IMR-90 (cell line): ENCODE measurements around the gene B3GAT1. TPM values are rescaled to one million over a fixed set of nuclear protein-coding genes. Genes with fewer than 3 reads are reported as not detected.

Experiments
- ATAC-seq: fragments of 200-7000 bp; cut with Tn5 transposase; 2 replicates; pipeline ENCODE4 v1.9.1; 2020; ENCODE audit warnings: low read depth, mild to moderate bottlenecking, moderate library complexity
- BruUV-seq: library from RNA; stranded (reverse); fragments of 400-500 nt; replicated peaks from 2 replicates; lab custom pipeline; 2021; lab: Mats Ljungman, UMichigan
- CTCF ChIA-PET: fragments of 300-600 bp; formaldehyde crosslinking; extraction: SDS; loops from one replicate; lab custom pipeline; 2021; ENCODE audit warnings: antibody characterized with exemption; lab: Yijun Ruan, JAX
- POLR2A ChIA-PET: fragments of 300-600 bp; sonication (Branson Sonifier 250); formaldehyde crosslinking; loops from one replicate; lab custom pipeline; 2022; ENCODE audit warnings: antibody characterized with exemption; ENCODE audit not compliant: unreplicated experiment; lab: Charles Lee
- DNase-seq: peaks from one replicate; pipeline ENCODE4 v3.0.0; 2013
- H2AFZ ChIP-seq: replicated peaks from 2 replicates; pipeline ENCODE3; 2013; ENCODE audit warnings: low read length, mild to moderate bottlenecking; ENCODE audit not compliant: poor library complexity
- H2AK5ac ChIP-seq: 2 replicates; pipeline ENCODE4 v1.6.1; 2013; ENCODE audit warnings: low read depth, low read length, inconsistent platforms
- H2AK9ac ChIP-seq: replicated peaks from 2 replicates; pipeline ENCODE3; 2013; ENCODE audit warnings: mild to moderate bottlenecking, low read depth, low read length, moderate library complexity; ENCODE audit not compliant: poor library complexity
- H2BK120ac ChIP-seq: 2 replicates; pipeline ENCODE4 v1.6.1; 2013; ENCODE audit warnings: low read depth, low read length, inconsistent platforms
- H2BK15ac ChIP-seq: 3 replicates; pipeline ENCODE4 v1.6.1; 2013; ENCODE audit warnings: low read depth, low read length, inconsistent platforms
- H2BK20ac ChIP-seq: 2 replicates; pipeline ENCODE4 v1.6.1; 2013; ENCODE audit warnings: low read depth, mild to moderate bottlenecking, inconsistent platforms, low read length, moderate library complexity
- H2BK5ac ChIP-seq: 2 replicates; pipeline ENCODE4 v1.6.1; 2013; ENCODE audit warnings: mild to moderate bottlenecking, low read depth, low read length, inconsistent platforms; ENCODE audit not compliant: poor library complexity, severe bottlenecking
- H3K14ac ChIP-seq: replicated peaks from 2 replicates; pipeline ENCODE4 v1.6.1; 2013; ENCODE audit warnings: low read depth, low read length, inconsistent platforms
- H3K18ac ChIP-seq: 2 replicates; pipeline ENCODE4 v1.6.1; 2013; ENCODE audit warnings: low read depth, low read length, control low read depth
- H3K23ac ChIP-seq: 2 replicates; pipeline ENCODE4 v1.6.1; 2013; ENCODE audit warnings: low read depth, low read length, inconsistent platforms
- H3K27ac ChIP-seq: 2 replicates; pipeline ENCODE4 v1.5.1; 2013; ENCODE audit warnings: mild to moderate bottlenecking, control low read depth, low read length; ENCODE audit not compliant: insufficient read depth
- H3K27me3 ChIP-seq: 2 replicates; pipeline ENCODE4 v1.6.1; 2013; ENCODE audit warnings: low read length; ENCODE audit not compliant: control insufficient read depth, insufficient read depth
- H3K36me3 ChIP-seq: 2 replicates; pipeline ENCODE4 v1.6.1; 2013; ENCODE audit warnings: low read length, mixed read lengths; ENCODE audit not compliant: control insufficient read depth, insufficient read depth
- H3K4ac ChIP-seq: 2 replicates; pipeline ENCODE4 v1.6.1; 2013; ENCODE audit warnings: low read depth, low read length, inconsistent platforms
- H3K4me1 ChIP-seq: 2 replicates; pipeline ENCODE4 v1.6.1; 2013; ENCODE audit warnings: low read length, mixed read lengths; ENCODE audit not compliant: control insufficient read depth, insufficient read depth
- H3K4me2 ChIP-seq: 2 replicates; pipeline ENCODE4 v1.6.1; 2013; ENCODE audit warnings: low read depth, mild to moderate bottlenecking, control low read depth, low read length, moderate library complexity
- H3K4me3 ChIP-seq: 2 replicates; pipeline ENCODE4 v1.5.1; 2013; ENCODE audit warnings: low read depth, mild to moderate bottlenecking, control low read depth, low read length, moderate library complexity; ENCODE audit not compliant: insufficient read depth
- H3K56ac ChIP-seq: 2 replicates; pipeline ENCODE4 v1.6.1; 2013; ENCODE audit warnings: low read length, inconsistent platforms; ENCODE audit not compliant: insufficient read depth; ENCODE audit errors: extremely low read depth
- H3K79me1 ChIP-seq, 2 experiments: 2 replicates each; pipeline ENCODE4 v1.6.1; 2013; ENCODE audit warnings: low read length in 2 of 2, inconsistent platforms in 1 of 2, low read depth in 1 of 2
- H3K9ac ChIP-seq: 2 replicates; pipeline ENCODE4 v1.6.1; 2013; ENCODE audit warnings: low read depth, low read length, control low read depth
- H3K9me1 ChIP-seq: 2 replicates; pipeline ENCODE4 v1.6.1; 2013; ENCODE audit warnings: low read length, inconsistent platforms; ENCODE audit not compliant: insufficient read depth
- H3K9me3 ChIP-seq: 2 replicates; pipeline ENCODE4 v1.6.1; 2013; ENCODE audit warnings: low read length; ENCODE audit not compliant: control insufficient read depth, insufficient read depth
- H4K20me1 ChIP-seq: 2 replicates; pipeline ENCODE4 v1.6.1; 2013; ENCODE audit warnings: low read length, inconsistent platforms; ENCODE audit not compliant: insufficient read depth
- H4K5ac ChIP-seq: 2 replicates; pipeline ENCODE4 v1.6.1; 2013; ENCODE audit warnings: mild to moderate bottlenecking, low read depth, low read length, control low read depth
- H4K8ac ChIP-seq, 2 experiments: 2 replicates each; pipeline ENCODE4 v1.6.1; 2013; ENCODE audit warnings: low read depth in 2 of 2, low read length in 2 of 2, control low read depth in 1 of 2, inconsistent platforms in 1 of 2
- H4K91ac ChIP-seq: 2 replicates; pipeline ENCODE4 v1.6.1; 2013; ENCODE audit warnings: low read depth, low read length, inconsistent platforms; ENCODE audit not compliant: insufficient read depth
- BHLHE40 ChIP-seq: fragments of 150-350 bp; IDR thresholded peaks from 2 replicates; pipeline ENCODE4 v1.6.1; 2016; ENCODE audit warnings: mild to moderate bottlenecking, low read depth, low read length
- CEBPB ChIP-seq: IDR thresholded peaks from 2 replicates; pipeline ENCODE4 v1.6.1; 2012; ENCODE audit warnings: low read depth, low read length, improper control_type of control experiment
- CHD1 ChIP-seq: IDR thresholded peaks from 2 replicates; pipeline ENCODE4 v1.6.1; 2012; ENCODE audit warnings: low read depth, low read length, improper control_type of control experiment
- MAZ ChIP-seq: IDR thresholded peaks from 2 replicates; pipeline ENCODE4 v1.6.1; 2012; ENCODE audit warnings: low read depth, mild to moderate bottlenecking, low read length, improper control_type of control experiment, moderate library complexity, borderline replicate concordance
- MXI1 ChIP-seq: IDR thresholded peaks from 2 replicates; pipeline ENCODE4 v1.6.1; 2012; ENCODE audit warnings: low read depth, mild to moderate bottlenecking, low read length, moderate library complexity, borderline replicate concordance
- POLR2A ChIP-seq: IDR thresholded peaks from 2 replicates; pipeline ENCODE4 v1.6.1; 2012; ENCODE audit warnings: mild to moderate bottlenecking, low read depth, low read length
- RAD21 ChIP-seq: IDR thresholded peaks from 2 replicates; pipeline ENCODE4 v1.6.1; 2012; ENCODE audit warnings: low read length, improper control_type of control experiment
- RFX5 ChIP-seq: IDR thresholded peaks from 2 replicates; pipeline ENCODE4 v1.8.0; 2012; ENCODE audit warnings: low read depth, mild to moderate bottlenecking, low read length, moderate library complexity
- SMC3 ChIP-seq: fragments of 150-350 bp; IDR thresholded peaks from 2 replicates; pipeline ENCODE4 v1.6.1; 2016; ENCODE audit warnings: low read depth, mild to moderate bottlenecking, antibody characterized with exemption, low read length, moderate library complexity
- WGBS, 2 experiments: methylation state at CpG; one replicate each; pipeline versions ENCODE4 v1.1.5 to v1.1.7; 2013; ENCODE audit warnings: missing lambda C conversion rate in 2 of 2; ENCODE audit not compliant: insufficient read length in 1 of 2; ENCODE audit errors: extremely low coverage in 2 of 2; 5-methylcytosine and 5-hydroxymethylcytosine counted together
- dilution Hi-C: fragments of 300-500 bp; cut with HindIII; formaldehyde crosslinking; loops from one replicate; pipeline ENCODE4 v1.14.3; 2018; ENCODE audit warnings: low sequenced_read_pairs; ENCODE audit not compliant: unreplicated experiment
- in situ Hi-C: fragments of 300-500 bp; cut with MboI; formaldehyde crosslinking; loops from 3 replicates; pipeline ENCODE4 v1.14.3; 2019; ENCODE audit warnings: low sequenced_read_pairs, inconsistent platforms, mixed read lengths
- intact Hi-C: fragments of 100-400 bp; cut with micrococcal nuclease; formaldehyde crosslinking; loops from 2 replicates; pipeline ENCODE4 v1.10.0; 2022
- polyA plus RNA-seq, 3 experiments: library from polyadenylated mRNA; depleted of rRNA; stranded (reverse); fragments of >200 nt; gene quantifications; 2 replicates each; pipeline ENCODE4 v1.2.3, GENCODE V29; 2012; ENCODE audit warnings: low replicate concordance in 1 of 3
- total RNA-seq: library from RNA; depleted of rRNA; stranded (reverse); fragments of >200 nt; gene quantifications from 2 replicates; pipeline ENCODE4 v1.2.3, GENCODE V29; 2012

B3GAT1 gene
- total and polyA plus RNA-seq, 2 of the 4 experiments (the other 2 are of a cell fraction), result not detected

GRCh38 chr11:134441281-134441680 is 29.2 kb upstream of the B3GAT1 start:
- DNase-seq, result no peak
- Histone ChIP-seq H2BK120ac (no peak overlapping the region), H3K9me1 (no peaks in the 10 kb centered on the region), H2AK9ac (no peak overlapping the region), H3K79me1 (no peaks in the 10 kb centered on the region), H3K23ac (no peak overlapping the region), H3K4me3 (no peak overlapping the region), H4K5ac (no peak overlapping the region), H3K14ac (no peak overlapping the region), H3K4me1 (no peaks in the 10 kb centered on the region), H2BK20ac (no peak overlapping the region), H3K36me3 (no peaks in the 10 kb centered on the region), H3K27me3 (no peaks in the 10 kb centered on the region), H2BK15ac (no peak overlapping the region), H3K4ac (no peak overlapping the region), H2AFZ (no peak overlapping the region), H3K27ac (no peak overlapping the region), H4K8ac (no peak overlapping the region), H4K20me1 (no peaks in the 10 kb centered on the region), H2AK5ac (no peak overlapping the region), H3K56ac (no peak overlapping the region), H2BK5ac (no peak overlapping the region), H3K4me2 (no peak overlapping the region), H3K18ac (no peak overlapping the region), H3K9me3 (peaks cover 53% of the 10 kb centered on the region), H4K91ac (no peak overlapping the region), H3K9ac (no peak overlapping the region)
- intact Hi-C loops, result no loop called here
- WGBS, 2 experiments, result 11% methylated on average over 3 of the region's 9 CpGs; no CpG with 5 or more reads in 1 of the 2 experiments
- ChIA-PET POLR2A (no interaction called here), CTCF (no interaction called here)
- BruUV-seq, result no TSS peak
- in situ Hi-C loops, result no loop called here
- no peak for ATAC-seq
- no peak for TF ChIP-seq CEBPB
- TF ChIP-seq CHD1, result no peak
- TF ChIP-seq SMC3, result no peak
- TF ChIP-seq RAD21, result no peak
- TF ChIP-seq RFX5, result no peak
- TF ChIP-seq MAZ, result no peak
- no peak for TF ChIP-seq BHLHE40
- TF ChIP-seq MXI1, result no peak
- TF ChIP-seq POLR2A, result no peak
- dilution Hi-C loops, result no loop called here
